ENCODE data around the gene BMS1. TPM values are rescaled to one million over a fixed set of nuclear protein-coding genes. Genes with fewer than 3 reads are reported as not detected.

The BMS1 gene
- total RNA-seq, 1 experiment from 2014 or later, result 28.1 TPM

- H3K36me3 Mint-ChIP-seq (ENCODE audit: insufficient read depth, unreplicated experiment), result peaks cover 4% of the 10 kb centered on the region
- no peaks in the 10 kb centered on the region for H3K4me1 Mint-ChIP-seq (ENCODE audit: insufficient read depth, unreplicated experiment)
- H3K4me3 Mint-ChIP-seq (ENCODE audit: unreplicated experiment), result peak overlapping the region; percentile 89
- peak overlapping the region; percentile 66 for H3K27ac Mint-ChIP-seq (ENCODE audit: low read depth, unreplicated experiment)
- H3K9me3 Mint-ChIP-seq (ENCODE audit: unreplicated experiment), result peaks cover 8% of the 10 kb centered on the region
- POLR2A ChIA-PET, result interaction anchor here (1.1 to 6.1 kb wide), 2 partner anchors 140 to 360 kb away, joined by 3 to 77 read pairs; partner anchors contain the start of gene ZNF33B
- intact Hi-C loops (cut with micrococcal nuclease), result loop anchor here (5.0 kb wide), 1 partner anchor 228 kb away; no protein-coding TSS in a partner anchor
- no TSS peak for BruUV-seq (replicated peaks)
- CTCF ChIA-PET, result no interaction called here
- H3K27me3 Mint-ChIP-seq (ENCODE audit: insufficient read depth, unreplicated experiment), result no peaks in the 10 kb centered on the region
- no peak for DNase-seq (ENCODE audit: unreplicated experiment)
- no peak for TF ChIP-seq CTCF (IDR thresholded peaks at IDR 0.05; ENCODE audit: unreplicated experiment)
Measured at GRCh38 chr10:42780456-42780855, 2.1 kb upstream of the BMS1 start.

- TSS peak; percentile 74 for BruUV-seq (replicated peaks)
- Mint-ChIP-seq H3K27ac (ENCODE audit: low read depth, unreplicated experiment) (peak overlapping the region; percentile 90), H3K4me3 (ENCODE audit: unreplicated experiment) (peak overlapping the region; percentile 89), H3K36me3 (ENCODE audit: insufficient read depth, unreplicated experiment) (peaks cover 19% of the 10 kb centered on the region), H3K9me3 (ENCODE audit: unreplicated experiment) (peaks cover 8% of the 10 kb centered on the region), H3K27me3 (ENCODE audit: insufficient read depth, unreplicated experiment) (no peaks in the 10 kb centered on the region), H3K4me1 (ENCODE audit: insufficient read depth, unreplicated experiment) (peaks cover 5% of the 10 kb centered on the region)
- ChIA-PET CTCF (interaction anchor here (0.8 kb wide), 1 partner anchor 191 kb away, joined by 4 read pairs; no protein-coding TSS in a partner anchor), POLR2A (interaction anchor here (1.1 to 6.1 kb wide), 10 partner anchors 8 to 356 kb away, joined by 3 to 77 read pairs (median 12); partner anchors contain the start of genes CSGALNACT2 and ZNF33B)
- intact Hi-C loops (cut with micrococcal nuclease), result loop anchor here (1.0 to 5.0 kb wide), 2 partner anchors 144 to 230 kb away; partner anchors contain the start of gene ZNF33B
- no peak for TF ChIP-seq CTCF (IDR thresholded peaks at IDR 0.05; ENCODE audit: unreplicated experiment)
- DNase-seq (ENCODE audit: unreplicated experiment), result peak; percentile 15
Measured at GRCh38 chr10:42781893-42782445, 626 bp upstream of the BMS1 start.

GRCh38 chr10:42783181-42783549 lies 570 bp downstream of the BMS1 start:
- ChIA-PET CTCF (interaction anchor here (0.6 to 2.2 kb wide), 7 partner anchors 9 to 681 kb away, joined by 3 to 8 read pairs (median 3); no protein-coding TSS in a partner anchor), POLR2A (interaction anchor here (0.6 to 6.1 kb wide), 23 partner anchors 10 to 673 kb away, joined by 3 to 77 read pairs (median 4); partner anchors contain the start of genes CSGALNACT2 and ZNF33B)
- Mint-ChIP-seq H3K4me3 (ENCODE audit: unreplicated experiment) (peak overlapping the region; percentile 89), H3K36me3 (ENCODE audit: insufficient read depth, unreplicated experiment) (peaks cover 26% of the 10 kb centered on the region), H3K4me1 (ENCODE audit: insufficient read depth, unreplicated experiment) (peaks cover 5% of the 10 kb centered on the region), H3K27me3 (ENCODE audit: insufficient read depth, unreplicated experiment) (no peaks in the 10 kb centered on the region), H3K9me3 (ENCODE audit: unreplicated experiment) (peaks cover 8% of the 10 kb centered on the region), H3K27ac (ENCODE audit: low read depth, unreplicated experiment) (peak overlapping the region; percentile 90)
- intact Hi-C loops (cut with micrococcal nuclease), result loop anchor here (5.0 kb wide), 1 partner anchor 231 kb away; no protein-coding TSS in a partner anchor
- BruUV-seq (replicated peaks), result TSS peak; percentile 61
- no peak for TF ChIP-seq CTCF (IDR thresholded peaks at IDR 0.05; ENCODE audit: unreplicated experiment)
- peak; percentile 29 for DNase-seq (ENCODE audit: unreplicated experiment)

- BruUV-seq (replicated peaks), result no TSS peak
- peaks cover 50% of the 10 kb centered on the region for H3K36me3 Mint-ChIP-seq (ENCODE audit: insufficient read depth, unreplicated experiment)
- intact Hi-C loops (cut with micrococcal nuclease), result no loop called here
- no peaks in the 10 kb centered on the region for H3K9me3 Mint-ChIP-seq (ENCODE audit: unreplicated experiment)
- TF ChIP-seq CTCF (IDR thresholded peaks at IDR 0.05; ENCODE audit: unreplicated experiment), result no peak
- no peak overlapping the region for H3K4me3 Mint-ChIP-seq (ENCODE audit: unreplicated experiment)
- ChIA-PET POLR2A (interaction anchor here (6.1 kb wide), 1 partner anchor 145 kb away, joined by 77 read pairs; the partner anchor contains the start of gene ZNF33B), CTCF (no interaction called here)
- H3K27ac Mint-ChIP-seq (ENCODE audit: low read depth, unreplicated experiment), result no peak overlapping the region
- H3K4me1 Mint-ChIP-seq (ENCODE audit: insufficient read depth, unreplicated experiment), result peaks cover 5% of the 10 kb centered on the region
- no peak for DNase-seq (ENCODE audit: unreplicated experiment)
- no peaks in the 10 kb centered on the region for H3K27me3 Mint-ChIP-seq (ENCODE audit: insufficient read depth, unreplicated experiment)
Measured at GRCh38 chr10:42785759-42786158, 3.2 kb downstream of the BMS1 start.
